Neural progenitor cell (in vitro differentiated cells): ENCODE measurements around the gene KLHDC7B.

Experiments
- EZH2 ChIP-seq: fragments of 200-600 bp; sonication (generic); IDR thresholded peaks from 2 replicates; pipeline ENCODE4 v1.6.1; 2017; ENCODE audit warnings: antibody characterized with exemption, mild to moderate bottlenecking, moderate library complexity
- EZH2phosphoT487 ChIP-seq: fragments of 200-600 bp; sonication (generic); IDR thresholded peaks from 2 replicates; pipeline ENCODE4 v1.6.1; 2017; ENCODE audit warnings: antibody characterized with exemption
- TF ChIP-seq, protein P1 (sequence below): fragments of 200-600 bp; sonication (generic); IDR thresholded peaks from 2 replicates; pipeline ENCODE4 v1.5.1; 2017; ENCODE audit warnings: antibody characterized with exemption, mild to moderate bottlenecking

GRCh38 chr22:50569896-50570535, 24.3 kb downstream of the KLHDC7B start:
- TF ChIP-seq, protein P1, sequence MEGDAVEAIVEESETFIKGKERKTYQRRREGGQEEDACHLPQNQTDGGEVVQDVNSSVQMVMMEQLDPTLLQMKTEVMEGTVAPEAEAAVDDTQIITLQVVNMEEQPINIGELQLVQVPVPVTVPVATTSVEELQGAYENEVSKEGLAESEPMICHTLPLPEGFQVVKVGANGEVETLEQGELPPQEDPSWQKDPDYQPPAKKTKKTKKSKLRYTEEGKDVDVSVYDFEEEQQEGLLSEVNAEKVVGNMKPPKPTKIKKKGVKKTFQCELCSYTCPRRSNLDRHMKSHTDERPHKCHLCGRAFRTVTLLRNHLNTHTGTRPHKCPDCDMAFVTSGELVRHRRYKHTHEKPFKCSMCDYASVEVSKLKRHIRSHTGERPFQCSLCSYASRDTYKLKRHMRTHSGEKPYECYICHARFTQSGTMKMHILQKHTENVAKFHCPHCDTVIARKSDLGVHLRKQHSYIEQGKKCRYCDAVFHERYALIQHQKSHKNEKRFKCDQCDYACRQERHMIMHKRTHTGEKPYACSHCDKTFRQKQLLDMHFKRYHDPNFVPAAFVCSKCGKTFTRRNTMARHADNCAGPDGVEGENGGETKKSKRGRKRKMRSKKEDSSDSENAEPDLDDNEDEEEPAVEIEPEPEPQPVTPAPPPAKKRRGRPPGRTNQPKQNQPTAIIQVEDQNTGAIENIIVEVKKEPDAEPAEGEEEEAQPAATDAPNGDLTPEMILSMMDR = no peak
- no peak for TF ChIP-seq EZH2
- no peak for TF ChIP-seq EZH2phosphoT487
